Skeletal muscle satellite cell (primary cell): Measurements from ENCODE around the gene SYNC.
"Not testable (repeated sequence)": the region's sequence is repeated elsewhere in the genome, so short reads cannot be mapped to it uniquely, and the experiment has no call there.

Experiments
- H3K27me3 ChIP-seq: 2 replicates; pipeline ENCODE4 v1.7.0; 2013; ENCODE audit warnings: low read length; ENCODE audit not compliant: control insufficient read depth, insufficient read depth
- H3K36me3 ChIP-seq: 2 replicates; pipeline ENCODE4 v1.7.0; 2013; ENCODE audit warnings: mild to moderate bottlenecking, control low read depth, low read length; ENCODE audit not compliant: insufficient read depth
- H3K4me1 ChIP-seq: 2 replicates; pipeline ENCODE4 v1.7.0; 2013; ENCODE audit warnings: low read length; ENCODE audit not compliant: control insufficient read depth, insufficient read depth
- H3K4me2 ChIP-seq: 2 replicates; pipeline ENCODE4 v1.7.0; 2013; ENCODE audit warnings: mild to moderate bottlenecking, low read length
- H3K4me3 ChIP-seq: 2 replicates; pipeline ENCODE4 v1.7.0; 2013; ENCODE audit warnings: low read length
- H3K9ac ChIP-seq: 2 replicates; pipeline ENCODE4 v1.7.0; 2013; ENCODE audit warnings: mild to moderate bottlenecking, low read depth, low read length, moderate library complexity
- H3K9me3 ChIP-seq: replicated peaks from 2 replicates; pipeline ENCODE4 v1.7.0; 2013; ENCODE audit warnings: mild to moderate bottlenecking, control low read depth, low read length

Gene SYNC

GRCh38 chr1:32684167-32684811, 18.3 kb downstream of the SYNC start:
- Histone ChIP-seq H3K4me1 (peaks cover 17% of the 10 kb centered on the region), H3K4me3 (no peak overlapping the region)

GRCh38 chr1:32683397-32683796, 19.2 kb downstream of the SYNC start:
- Histone ChIP-seq H3K4me2 (no peak overlapping the region), H3K4me3 (no peak overlapping the region), H3K9ac (no peak overlapping the region), H3K36me3 (peaks cover 72% of the 10 kb centered on the region), H3K9me3 (no peaks in the 10 kb centered on the region), H3K4me1 (peaks cover 17% of the 10 kb centered on the region), H3K27me3 (no peaks in the 10 kb centered on the region)

More at GRCh38 chr1:32684167-32684811, 18.3 kb downstream of the SYNC start:
- Histone ChIP-seq H3K9ac (peak overlapping the region; percentile 8), H3K27me3 (no peaks in the 10 kb centered on the region), H3K9me3 (no peaks in the 10 kb centered on the region), H3K36me3 (peaks cover 67% of the 10 kb centered on the region), H3K4me2 (no peak overlapping the region)

DNA sequence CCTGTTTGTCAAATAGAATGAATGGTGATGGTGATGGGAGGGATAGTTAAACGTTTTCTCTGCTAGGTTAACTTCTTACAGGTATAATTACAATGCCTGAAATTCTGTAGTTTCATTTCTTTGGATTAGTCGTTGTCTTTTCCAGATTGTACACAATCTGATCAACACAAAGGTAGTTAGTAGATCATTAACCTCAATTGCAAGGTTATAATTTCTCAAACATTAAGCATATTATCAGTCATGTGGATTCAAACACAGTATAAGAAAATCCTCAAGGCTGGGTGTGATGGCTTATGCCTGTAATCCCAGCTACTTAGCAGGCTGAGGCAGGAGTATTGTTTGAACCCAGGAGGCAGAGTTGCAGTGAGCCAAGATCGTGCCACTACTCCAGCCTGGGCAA, 20.6 kb downstream of the SYNC start:
- no peaks in the 10 kb centered on the region for H3K27me3 ChIP-seq
- H3K4me3 ChIP-seq: no peak overlapping the region
- H3K9ac ChIP-seq: no peak overlapping the region
- H3K9me3 ChIP-seq: no peaks in the 10 kb centered on the region
- H3K4me2 ChIP-seq: no peak overlapping the region
- peaks cover 17% of the 10 kb centered on the region for H3K4me1 ChIP-seq
- H3K36me3 ChIP-seq: peaks cover 78% of the 10 kb centered on the region

DNA sequence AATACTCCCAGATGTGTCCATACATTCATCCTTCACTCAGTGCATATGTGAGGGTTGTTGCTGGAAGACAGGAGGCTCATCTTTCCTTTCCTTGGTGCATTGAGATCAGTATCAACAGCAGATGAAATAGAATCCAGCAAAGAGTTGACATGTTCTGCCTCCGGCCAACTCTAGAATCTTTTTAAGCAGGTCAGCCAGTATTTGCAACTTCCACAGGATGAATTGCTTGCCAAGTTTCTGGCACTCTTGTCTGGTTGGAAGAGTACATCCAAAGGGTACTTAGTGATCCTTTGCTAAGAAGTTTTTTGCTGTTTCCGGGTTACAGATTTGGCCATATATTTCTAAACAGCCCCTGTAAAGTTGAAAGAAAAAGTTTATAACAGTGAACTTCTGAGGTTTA, 21.1 kb downstream of the SYNC start:
- no peak overlapping the region for H3K4me2 ChIP-seq
- H3K36me3 ChIP-seq: peaks cover 79% of the 10 kb centered on the region
- no peaks in the 10 kb centered on the region for H3K27me3 ChIP-seq
- no peaks in the 10 kb centered on the region for H3K9me3 ChIP-seq
- peaks cover 17% of the 10 kb centered on the region for H3K4me1 ChIP-seq
- H3K4me3 ChIP-seq: no peak overlapping the region
- H3K9ac ChIP-seq: no peak overlapping the region

GRCh38 chr1:32680642-32681041, 21.9 kb downstream of the SYNC start:
- Histone ChIP-seq H3K9ac (no peak overlapping the region), H3K4me3 (no peak overlapping the region), H3K4me2 (no peak overlapping the region), H3K27me3 (no peaks in the 10 kb centered on the region), H3K36me3 (peaks cover 79% of the 10 kb centered on the region), H3K4me1 (peaks cover 17% of the 10 kb centered on the region), H3K9me3 (no peaks in the 10 kb centered on the region)

GRCh38 chr1:32679993-32680392, 22.6 kb downstream of the SYNC start:
- peaks cover 17% of the 10 kb centered on the region for H3K4me1 ChIP-seq
- H3K9ac ChIP-seq, H3K4me2 ChIP-seq, H3K4me3 ChIP-seq, H3K9me3 ChIP-seq, H3K27me3 ChIP-seq: not testable (repeated sequence)
- peaks cover 75% of the 10 kb centered on the region for H3K36me3 ChIP-seq

DNA sequence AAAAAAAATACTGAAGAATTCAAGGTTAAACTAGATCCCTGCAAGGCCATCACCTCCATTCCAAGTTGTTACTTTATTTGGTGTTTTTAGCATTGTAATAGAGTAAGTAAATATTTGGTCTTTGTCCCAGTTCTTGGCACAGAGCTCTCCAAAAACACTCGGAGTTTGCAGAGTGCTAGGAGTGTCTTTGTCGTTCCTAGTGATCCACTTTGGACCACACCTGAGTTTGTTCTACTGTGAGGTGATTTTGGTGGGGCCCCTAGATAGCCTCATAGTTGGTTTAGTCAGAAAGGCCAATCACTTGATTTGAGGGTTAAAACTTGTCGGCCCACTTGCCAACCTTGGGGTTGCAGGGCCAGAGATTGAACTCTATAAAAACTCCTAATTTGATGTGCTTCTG, 25.6 kb downstream of the SYNC start:
- H3K36me3 ChIP-seq: peaks cover 75% of the 10 kb centered on the region
- no peak overlapping the region for H3K4me3 ChIP-seq
- no peaks in the 10 kb centered on the region for H3K4me1 ChIP-seq
- H3K9me3 ChIP-seq: no peaks in the 10 kb centered on the region
- no peaks in the 10 kb centered on the region for H3K27me3 ChIP-seq
- H3K9ac ChIP-seq: no peak overlapping the region
- no peak overlapping the region for H3K4me2 ChIP-seq

- H3K4me1 ChIP-seq, H3K27me3 ChIP-seq, H3K9ac ChIP-seq, H3K4me2 ChIP-seq, H3K4me3 ChIP-seq, H3K9me3 ChIP-seq: not testable (repeated sequence)
- H3K36me3 ChIP-seq: peaks cover 75% of the 10 kb centered on the region
These were observed 33.9 kb downstream of the SYNC start for GRCh38 chr1:32668716-32669115.

DNA sequence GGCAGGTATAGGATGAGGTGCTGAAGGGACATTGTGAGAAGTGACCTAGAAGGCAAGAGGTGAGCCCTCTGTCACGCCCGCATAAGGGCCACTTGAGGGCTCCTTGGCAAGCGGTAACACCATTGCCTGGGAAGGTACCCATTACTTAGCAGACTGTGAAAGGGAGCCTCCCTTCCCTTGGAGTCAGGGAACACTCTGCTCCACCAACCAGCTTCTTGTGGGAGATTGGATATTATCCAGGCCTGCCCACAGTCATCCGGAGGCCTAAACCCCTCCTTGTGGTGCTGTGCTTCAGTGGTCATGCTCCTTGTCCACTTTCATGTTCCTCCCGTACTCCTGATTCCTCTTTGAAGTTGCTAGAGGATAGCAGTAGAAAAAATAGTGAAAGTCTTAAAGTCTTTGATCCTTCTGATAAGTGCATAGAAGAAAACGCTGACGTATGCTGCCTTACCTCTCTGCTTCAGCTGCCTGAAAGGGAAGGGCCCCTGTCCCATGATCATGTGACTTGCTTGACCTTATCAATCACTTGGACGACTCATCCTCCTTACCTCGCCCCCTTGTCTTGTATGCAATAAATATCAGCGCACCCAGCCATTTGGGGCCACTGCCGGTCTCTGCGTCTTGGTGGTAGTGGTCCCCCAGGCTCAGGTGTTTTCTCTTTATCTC, 35.5 kb downstream of the SYNC start:
- peaks cover 65% of the 10 kb centered on the region for H3K36me3 ChIP-seq
- H3K27me3 ChIP-seq: no peaks in the 10 kb centered on the region
- H3K4me3 ChIP-seq: no peak overlapping the region
- no peak overlapping the region for H3K4me2 ChIP-seq
- no peaks in the 10 kb centered on the region for H3K4me1 ChIP-seq
- no peaks in the 10 kb centered on the region for H3K9me3 ChIP-seq
- no peak overlapping the region for H3K9ac ChIP-seq

DNA sequence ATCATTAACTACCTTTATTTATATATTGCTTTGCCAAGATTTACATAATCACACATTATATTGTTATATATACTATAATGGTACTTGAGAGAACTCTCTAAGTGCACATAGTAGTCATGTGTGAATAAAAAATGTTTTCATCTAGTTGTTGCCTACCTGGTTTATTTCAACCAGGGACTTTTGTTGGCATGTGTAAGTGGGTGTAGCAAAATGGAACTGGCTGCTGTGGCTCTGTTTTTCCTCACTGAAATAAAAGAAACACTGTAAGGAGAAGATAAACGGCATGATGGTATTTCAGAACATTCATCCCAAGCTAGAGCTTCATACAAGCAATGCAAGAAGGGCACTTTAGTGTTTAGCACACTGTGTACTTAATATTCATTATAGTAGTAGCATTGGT, 36.7 kb downstream of the SYNC start:
- Histone ChIP-seq H3K27me3 (no peaks in the 10 kb centered on the region), H3K36me3 (peaks cover 66% of the 10 kb centered on the region), H3K9me3 (no peaks in the 10 kb centered on the region), H3K4me1 (no peaks in the 10 kb centered on the region), H3K4me2 (no peak overlapping the region), H3K4me3 (no peak overlapping the region), H3K9ac (no peak overlapping the region)

DNA sequence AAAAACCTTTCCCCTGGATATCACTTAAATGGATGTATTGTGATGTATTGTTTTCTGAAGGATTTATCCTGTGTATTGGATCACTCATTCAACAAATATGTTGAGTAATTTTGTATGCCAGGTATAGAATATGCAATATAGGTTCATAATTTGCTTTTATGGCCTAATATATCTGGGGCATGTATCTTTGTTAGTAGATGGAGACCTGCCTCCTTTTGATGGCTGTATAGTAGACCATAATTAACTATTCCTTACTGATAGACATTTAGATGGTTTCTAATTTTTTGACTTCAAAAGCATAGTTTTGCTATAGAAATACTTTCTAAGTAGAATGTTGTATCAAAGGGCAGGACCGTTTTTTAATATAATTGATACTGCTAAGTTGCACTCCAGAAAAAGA, 43.0 kb downstream of the SYNC start:
- Histone ChIP-seq H3K27me3 (no peaks in the 10 kb centered on the region), H3K4me1 (no peaks in the 10 kb centered on the region), H3K36me3 (peaks cover 62% of the 10 kb centered on the region), H3K9me3 (no peaks in the 10 kb centered on the region), H3K4me3 (no peak overlapping the region), H3K4me2 (no peak overlapping the region), H3K9ac (no peak overlapping the region)
